ENCODE measurements around the gene QSOX1.

Gene QSOX1

GRCh38 chr1:180204231-180204630 is 49.6 kb downstream of the QSOX1 start:
- peaks cover under 1% of the 10 kb centered on the region for H3K4me1 ChIP-seq (ENCODE audit: insufficient read depth, insufficient read length)
- no peak overlapping the region for H3K4me3 ChIP-seq (ENCODE audit: insufficient read length, low read depth)
- no peak overlapping the region for H3K9ac ChIP-seq (ENCODE audit: insufficient read length, low read depth)
- no peak for TF ChIP-seq ZNF274 (IDR thresholded peaks at IDR 0.05; ENCODE audit: low read depth, low read length)
- TF ChIP-seq YY1 (IDR thresholded peaks at IDR 0.05; ENCODE audit: insufficient read depth, insufficient read length): no peak
- no peak for TF ChIP-seq SUZ12 (IDR thresholded peaks at IDR 0.05; ENCODE audit: extremely low read depth, insufficient read depth, insufficient read length)
- no peak for DNase-seq (ENCODE audit: low read depth, low spot score)
- H3K27me3 ChIP-seq (ENCODE audit: insufficient read depth, insufficient read length): no peaks in the 10 kb centered on the region
- no peaks in the 10 kb centered on the region for H3K36me3 ChIP-seq (ENCODE audit: insufficient read depth, insufficient read length, low read length)
- no peaks in the 10 kb centered on the region for H3K9me3 ChIP-seq (ENCODE audit: insufficient read depth, low read length)

- H3K4me1 ChIP-seq (ENCODE audit: insufficient read depth, insufficient read length): no peaks in the 10 kb centered on the region
- H3K4me3 ChIP-seq (ENCODE audit: insufficient read length, low read depth): no peak overlapping the region
- H3K36me3 ChIP-seq (ENCODE audit: insufficient read depth, insufficient read length, low read length): no peaks in the 10 kb centered on the region
- no peak for TF ChIP-seq YY1 (IDR thresholded peaks at IDR 0.05; ENCODE audit: insufficient read depth, insufficient read length)
- H3K27me3 ChIP-seq (ENCODE audit: insufficient read depth, insufficient read length): peaks cover 3% of the 10 kb centered on the region
- no peak for DNase-seq (ENCODE audit: low read depth, low spot score)
- no peak overlapping the region for H3K9ac ChIP-seq (ENCODE audit: insufficient read length, low read depth)
- no peaks in the 10 kb centered on the region for H3K9me3 ChIP-seq (ENCODE audit: insufficient read depth, low read length)
Observed at GRCh38 chr1:180206581-180206980, 51.9 kb downstream of the QSOX1 start.

GRCh38 chr1:180208264-180208663 is 53.6 kb downstream of the QSOX1 start:
- no peaks in the 10 kb centered on the region for H3K36me3 ChIP-seq (ENCODE audit: insufficient read depth, insufficient read length, low read length)
- H3K4me1 ChIP-seq (ENCODE audit: insufficient read depth, insufficient read length): no peaks in the 10 kb centered on the region
- no peaks in the 10 kb centered on the region for H3K9me3 ChIP-seq (ENCODE audit: insufficient read depth, low read length)
- no peak for TF ChIP-seq ZNF274 (IDR thresholded peaks at IDR 0.05; ENCODE audit: low read depth, low read length)
- no peak for TF ChIP-seq YY1 (IDR thresholded peaks at IDR 0.05; ENCODE audit: insufficient read depth, insufficient read length)
- no peak for TF ChIP-seq SUZ12 (IDR thresholded peaks at IDR 0.05; ENCODE audit: extremely low read depth, insufficient read depth, insufficient read length)
- DNase-seq (ENCODE audit: low read depth, low spot score): no peak
- H3K27me3 ChIP-seq (ENCODE audit: insufficient read depth, insufficient read length): peaks cover 3% of the 10 kb centered on the region
- H3K9ac ChIP-seq (ENCODE audit: insufficient read length, low read depth): no peak overlapping the region
- no peak overlapping the region for H3K4me3 ChIP-seq (ENCODE audit: insufficient read length, low read depth)

GRCh38 chr1:180210008-180210620 is 55.4 kb downstream of the QSOX1 start:
- Histone ChIP-seq H3K9ac (ENCODE audit: insufficient read length, low read depth) (no peak overlapping the region), H3K4me3 (ENCODE audit: insufficient read length, low read depth) (no peak overlapping the region), H3K27me3 (ENCODE audit: insufficient read depth, insufficient read length) (peaks cover 3% of the 10 kb centered on the region), H3K4me1 (ENCODE audit: insufficient read depth, insufficient read length) (no peaks in the 10 kb centered on the region), H3K9me3 (ENCODE audit: insufficient read depth, low read length) (no peaks in the 10 kb centered on the region), H3K36me3 (ENCODE audit: insufficient read depth, insufficient read length, low read length) (no peaks in the 10 kb centered on the region)
- TF ChIP-seq ZNF274 (IDR thresholded peaks at IDR 0.05; ENCODE audit: low read depth, low read length): no peak
- TF ChIP-seq YY1 (IDR thresholded peaks at IDR 0.05; ENCODE audit: insufficient read depth, insufficient read length): no peak
- no peak for TF ChIP-seq SUZ12 (IDR thresholded peaks at IDR 0.05; ENCODE audit: extremely low read depth, insufficient read depth, insufficient read length)
- DNase-seq (ENCODE audit: low read depth, low spot score): no peak

GRCh38 chr1:180211156-180211859 is 56.6 kb downstream of the QSOX1 start:
- H3K9ac ChIP-seq (ENCODE audit: insufficient read length, low read depth): no peak overlapping the region
- no peaks in the 10 kb centered on the region for H3K9me3 ChIP-seq (ENCODE audit: insufficient read depth, low read length)
- H3K4me1 ChIP-seq (ENCODE audit: insufficient read depth, insufficient read length): no peaks in the 10 kb centered on the region
- H3K4me3 ChIP-seq (ENCODE audit: insufficient read length, low read depth): no peak overlapping the region
- TF ChIP-seq YY1 (IDR thresholded peaks at IDR 0.05; ENCODE audit: insufficient read depth, insufficient read length): no peak
- no peak for TF ChIP-seq ZNF274 (IDR thresholded peaks at IDR 0.05; ENCODE audit: low read depth, low read length)
- no peak for TF ChIP-seq SUZ12 (IDR thresholded peaks at IDR 0.05; ENCODE audit: extremely low read depth, insufficient read depth, insufficient read length)
- peaks cover 3% of the 10 kb centered on the region for H3K27me3 ChIP-seq (ENCODE audit: insufficient read depth, insufficient read length)
- H3K36me3 ChIP-seq (ENCODE audit: insufficient read depth, insufficient read length, low read length): no peaks in the 10 kb centered on the region
- no peak for DNase-seq (ENCODE audit: low read depth, low spot score)

- Histone ChIP-seq H3K9ac (ENCODE audit: insufficient read length, low read depth) (no peak overlapping the region), H3K36me3 (ENCODE audit: insufficient read depth, insufficient read length, low read length) (no peaks in the 10 kb centered on the region), H3K4me3 (ENCODE audit: insufficient read length, low read depth) (no peak overlapping the region), H3K4me1 (ENCODE audit: insufficient read depth, insufficient read length) (no peaks in the 10 kb centered on the region), H3K9me3 (ENCODE audit: insufficient read depth, low read length) (no peaks in the 10 kb centered on the region; the same call in 1 of the 2 replicates), H3K27me3 (ENCODE audit: insufficient read depth, insufficient read length) (peaks cover 3% of the 10 kb centered on the region)
- TF ChIP-seq ZNF274 (IDR thresholded peaks at IDR 0.05; ENCODE audit: low read depth, low read length): no peak
- TF ChIP-seq YY1 (IDR thresholded peaks at IDR 0.05; ENCODE audit: insufficient read depth, insufficient read length): no peak
- no peak for TF ChIP-seq SUZ12 (IDR thresholded peaks at IDR 0.05; ENCODE audit: extremely low read depth, insufficient read depth, insufficient read length)
- DNase-seq (ENCODE audit: low read depth, low spot score): no peak
Observed at GRCh38 chr1:180211860-180212229, 57.2 kb downstream of the QSOX1 start.

GRCh38 chr1:180213401-180214170 is 58.9 kb downstream of the QSOX1 start:
- Histone ChIP-seq H3K9me3 (ENCODE audit: insufficient read depth, low read length) (no peaks in the 10 kb centered on the region; the same call in 1 of the 2 replicates), H3K4me3 (ENCODE audit: insufficient read length, low read depth) (no peak overlapping the region), H3K9ac (ENCODE audit: insufficient read length, low read depth) (no peak overlapping the region), H3K36me3 (ENCODE audit: insufficient read depth, insufficient read length, low read length) (no peaks in the 10 kb centered on the region), H3K27me3 (ENCODE audit: insufficient read depth, insufficient read length) (peaks cover 3% of the 10 kb centered on the region), H3K4me1 (ENCODE audit: insufficient read depth, insufficient read length) (no peaks in the 10 kb centered on the region)
- no peak for DNase-seq (ENCODE audit: low read depth, low spot score)
- TF ChIP-seq ZNF274 (IDR thresholded peaks at IDR 0.05; ENCODE audit: low read depth, low read length) (no peak), SUZ12 (IDR thresholded peaks at IDR 0.05; ENCODE audit: extremely low read depth, insufficient read depth, insufficient read length) (no peak), YY1 (IDR thresholded peaks at IDR 0.05; ENCODE audit: insufficient read depth, insufficient read length) (no peak)
